Esophagus muscularis mucosa (tissue), 4 donors: ENCODE measurements around the gene MYO9B. TPM values are rescaled to one million over a fixed set of nuclear protein-coding genes. Genes with fewer than 3 reads are reported as not detected.
A peak's percentile ranks its signal among the peaks of the same experiment; 100 is the strongest.

Source experiments
- DNase-seq: peaks from one replicate; pipeline ENCODE4 v3.0.0-alpha.2; 2017; ENCODE audit errors: extremely low spot score
- H3K27ac ChIP-seq, 4 donors: fragments of 200-600 bp; sonication (generic); replicated peaks in 1 of 4; 1 replicate in 3 of 4; 2 replicates in 1 of 4; pipeline ENCODE4 v1.5.1; 2016 to 2019; ENCODE audit warnings: mild to moderate bottlenecking in 1 of 4
- H3K27me3 ChIP-seq, 4 donors: fragments of 200-600 bp; sonication (generic); one replicate each; pipeline versions ENCODE4 v1.5.1 to v1.6.0; 2016 to 2019
- H3K36me3 ChIP-seq, 4 donors: fragments of 200-600 bp; sonication (generic); one replicate each; pipeline ENCODE4 v1.5.1; 2016 to 2019
- H3K4me1 ChIP-seq, 4 donors: fragments of 200-600 bp; sonication (generic); one replicate each; pipeline ENCODE4 v1.5.1; 2016 to 2019
- H3K4me3 ChIP-seq, 4 donors: fragments of 200-600 bp; sonication (generic); 1 replicate in 2 of 4; 2 replicates in 2 of 4; pipeline ENCODE4 v1.5.1; 2016 to 2019; ENCODE audit warnings: mild to moderate bottlenecking in 4 of 4, moderate library complexity in 1 of 4
- H3K9me3 ChIP-seq, 4 donors: fragments of 200-600 bp; sonication (generic); 1 replicate in 3 of 4; 2 replicates in 1 of 4; pipeline ENCODE4 v1.5.1; 2016 to 2019
- CTCF ChIP-seq, 3 experiments: fragments of 200-600 bp in 2 of 3; fragments of 450-650 bp in 1 of 3; sonication (generic) in 2 of 3; IDR thresholded peaks; one replicate each; pipeline ENCODE4 v1.5.1; 2017 to 2019; ENCODE audit warnings: antibody characterized with exemption in 3 of 3, mild to moderate bottlenecking in 2 of 3, moderate library complexity in 1 of 3
- EP300 ChIP-seq: sonication (generic); formaldehyde crosslinking; IDR thresholded peaks from one replicate; pipeline ENCODE4 v1.6.1; 2017; ENCODE audit warnings: antibody characterized with exemption
- POLR2A ChIP-seq: fragments of 450-650 bp; IDR thresholded peaks from one replicate; pipeline ENCODE4 v1.6.1; 2017; ENCODE audit warnings: antibody characterized with exemption, moderate library complexity, mild to moderate bottlenecking, low read depth
- POLR2AphosphoS5 ChIP-seq, 2 donors: sonication (generic); formaldehyde crosslinking; IDR thresholded peaks; one replicate each; pipeline ENCODE4 v1.6.1; 2017; ENCODE audit warnings: antibody characterized with exemption in 2 of 2
- WGBS: methylation state at CpG from one replicate; pipeline ENCODE4 v1.1.5; 2018; 5-methylcytosine and 5-hydroxymethylcytosine counted together
- intact Hi-C: fragments of 100-400 bp; cut with DNase I; formaldehyde crosslinking; loops from one replicate; pipeline ENCODE4 v1.15.1; 2023
- total RNA-seq, 4 donors: library from RNA; depleted of rRNA; stranded (reverse); fragments of >200 nt; gene quantifications; one replicate each; pipeline versions ENCODE4 v1.1.0 to v1.2.1, GENCODE V29; 2016

The MYO9B gene
- total RNA-seq, 4 donors from 2014 or later, result 52.6 to 73.3 (median 57.7) TPM

- DNase-seq, result no peak
- intact Hi-C loops, result no loop called here
Observed at GRCh38 chr19:17081672-17082630, 6.4 kb downstream of the MYO9B start.

GRCh38 chr19:17086120-17086519, 10.5 kb downstream of the MYO9B start:
- Histone ChIP-seq H3K4me3 (no peak overlapping the region), H3K27me3 (no peaks in the 10 kb centered on the region), H3K9me3 (no peaks in the 10 kb centered on the region), H3K27ac (peak overlapping the region in 3 of 4 donors; percentile 14 to 44 (median 15)), H3K4me1 (peaks cover 24 to 78% (median 66%) of the 10 kb centered on the region in 4 donors), H3K36me3 (peaks cover 0 to 17% (median 11%) of the 10 kb centered on the region in 4 donors)
- intact Hi-C loops, result no loop called here
- TF ChIP-seq CTCF (IDR thresholded peaks at IDR 0.05), result no peak
- no peak for TF ChIP-seq POLR2A
- TF ChIP-seq POLR2AphosphoS5 (IDR thresholded peaks at IDR 0.05), result no peak
- no peak for TF ChIP-seq EP300
- 83% methylated on average over 14 of the region's 14 CpGs for WGBS
- DNase-seq, result no peak

More at GRCh38 chr19:17081672-17082630, 6.4 kb downstream of the MYO9B start:
- peaks cover 47 to 88% (median 79%) of the 10 kb centered on the region in 4 donors for H3K4me1 ChIP-seq
- peaks cover 0 to 18% (median 10%) of the 10 kb centered on the region in 4 donors for H3K36me3 ChIP-seq
- H3K27ac ChIP-seq, result peak overlapping the region; percentile 86 to 89 (median 88)
- WGBS, result 68% methylated on average over 8 of the region's 20 CpGs
- TF ChIP-seq POLR2A (no peak), CTCF (IDR thresholded peaks at IDR 0.05) (peak in 1 of 3 experiments; percentile 17)
- no peak overlapping the region for H3K4me3 ChIP-seq
- no peaks in the 10 kb centered on the region for H3K27me3 ChIP-seq
- H3K9me3 ChIP-seq, result no peaks in the 10 kb centered on the region

- Histone ChIP-seq H3K4me1 (peaks cover 21 to 78% (median 66%) of the 10 kb centered on the region in 4 donors), H3K9me3 (no peaks in the 10 kb centered on the region), H3K27me3 (no peaks in the 10 kb centered on the region), H3K4me3 (no peak overlapping the region), H3K27ac (peak overlapping the region; percentile 0 to 44 (median 11)), H3K36me3 (peaks cover 0 to 17% (median 11%) of the 10 kb centered on the region in 4 donors)
- 83% methylated on average over 6 of the region's 6 CpGs for WGBS
- intact Hi-C loops, result no loop called here
- no peak for TF ChIP-seq EP300
- no peak for TF ChIP-seq CTCF (IDR thresholded peaks at IDR 0.05)
- TF ChIP-seq POLR2AphosphoS5 (IDR thresholded peaks at IDR 0.05), result no peak
- no peak for TF ChIP-seq POLR2A
- no peak for DNase-seq
Observed at GRCh38 chr19:17086834-17087233, 11.3 kb downstream of the MYO9B start.

- 88% methylated on average over 5 of the region's 5 CpGs for WGBS
- H3K9me3 ChIP-seq, result no peaks in the 10 kb centered on the region
- H3K4me1 ChIP-seq, result peaks cover 11 to 83% (median 62%) of the 10 kb centered on the region in 4 donors
- TF ChIP-seq POLR2AphosphoS5 (IDR thresholded peaks at IDR 0.05), result no peak
- TF ChIP-seq EP300, result no peak
- no peak for TF ChIP-seq CTCF (IDR thresholded peaks at IDR 0.05)
- H3K27me3 ChIP-seq, result no peaks in the 10 kb centered on the region
- H3K27ac ChIP-seq, result peak overlapping the region; percentile 68 to 84 (median 76)
- no peak for DNase-seq
- H3K4me3 ChIP-seq, result no peak overlapping the region
- intact Hi-C loops, result no loop called here
- H3K36me3 ChIP-seq, result peaks cover 0 to 17% (median 11%) of the 10 kb centered on the region in 4 donors
Observed at GRCh38 chr19:17088552-17088951, 13.0 kb downstream of the MYO9B start.
